ENCODE results near the gene SH3RF1.

SH3RF1 gene

GRCh38 chr4:169127314-169127713 is 143.4 kb downstream of the SH3RF1 start:
- no peak for DNase-seq

DNA sequence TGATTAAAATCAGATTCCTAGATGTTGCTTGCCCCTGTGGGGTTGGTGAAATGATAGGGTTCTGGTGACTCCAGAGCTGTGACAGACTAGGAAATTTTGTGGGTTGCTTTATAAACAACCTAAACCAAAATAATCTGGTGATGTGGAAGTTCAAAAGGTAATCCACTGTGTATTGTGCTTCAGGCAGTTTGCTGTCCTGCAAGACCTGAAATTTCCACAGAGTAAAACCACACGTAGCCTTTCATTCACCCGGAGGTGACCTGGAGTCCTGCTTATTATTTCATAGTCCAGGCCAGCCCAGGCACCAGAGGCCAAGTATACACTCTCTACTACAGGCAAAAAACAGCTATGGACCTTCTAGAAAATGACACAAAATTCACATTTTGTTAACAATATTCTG is 146.1 kb downstream of the SH3RF1 start:
- DNase-seq = no peak

DNA sequence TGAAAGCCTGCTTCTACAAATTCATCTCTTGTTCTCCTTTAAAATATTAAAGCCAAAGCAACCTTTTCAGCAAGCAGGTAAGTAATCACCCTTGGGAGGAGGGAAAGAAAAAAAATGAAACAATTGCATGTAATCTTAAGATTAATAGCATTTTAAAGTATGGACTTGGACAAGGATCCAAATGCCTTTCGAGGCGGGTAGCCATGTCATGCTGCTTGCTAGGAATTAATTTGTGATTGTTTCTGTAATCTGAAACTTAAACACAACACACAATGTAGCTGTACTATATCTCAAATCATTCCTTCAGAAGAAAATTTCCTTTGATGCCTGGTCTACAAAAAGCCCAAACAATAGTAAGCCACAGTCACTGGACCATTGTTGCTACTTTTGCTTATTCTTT is 148.3 kb downstream of the SH3RF1 start:
- DNase-seq = no peak

- DNase-seq = no peak
Measured at GRCh38 chr4:169121861-169122382, 148.8 kb downstream of the SH3RF1 start.

DNA sequence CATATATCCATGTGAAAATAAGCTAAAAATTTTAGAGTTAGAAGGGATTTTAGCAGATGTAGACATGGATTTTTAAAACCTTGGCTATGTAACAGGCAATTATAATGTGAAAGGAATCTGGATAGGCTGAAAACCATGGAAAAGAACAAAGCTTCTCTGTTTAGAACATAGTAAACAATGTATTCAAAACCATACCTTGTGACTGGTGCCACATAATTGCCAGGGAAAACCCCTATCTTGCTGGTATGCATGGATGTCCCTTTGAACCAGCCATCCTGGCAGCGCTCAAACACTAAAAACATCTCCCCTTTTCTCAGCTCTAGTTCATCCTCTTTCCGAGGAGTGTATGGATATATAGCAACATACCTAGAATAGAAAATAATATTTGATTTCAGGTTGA is 150.1 kb downstream of the SH3RF1 start:
- no peak for DNase-seq

- no peak for DNase-seq
Measured at GRCh38 chr4:169119536-169119935, 151.2 kb downstream of the SH3RF1 start.

- DNase-seq = no peak
Measured at GRCh38 chr4:169117591-169118081, 153.1 kb downstream of the SH3RF1 start.

- DNase-seq = no peak
Measured at GRCh38 chr4:169116270-169116901, 154.4 kb downstream of the SH3RF1 start.

- DNase-seq = no peak
Measured at GRCh38 chr4:169115897-169116254, 154.9 kb downstream of the SH3RF1 start.

DNA sequence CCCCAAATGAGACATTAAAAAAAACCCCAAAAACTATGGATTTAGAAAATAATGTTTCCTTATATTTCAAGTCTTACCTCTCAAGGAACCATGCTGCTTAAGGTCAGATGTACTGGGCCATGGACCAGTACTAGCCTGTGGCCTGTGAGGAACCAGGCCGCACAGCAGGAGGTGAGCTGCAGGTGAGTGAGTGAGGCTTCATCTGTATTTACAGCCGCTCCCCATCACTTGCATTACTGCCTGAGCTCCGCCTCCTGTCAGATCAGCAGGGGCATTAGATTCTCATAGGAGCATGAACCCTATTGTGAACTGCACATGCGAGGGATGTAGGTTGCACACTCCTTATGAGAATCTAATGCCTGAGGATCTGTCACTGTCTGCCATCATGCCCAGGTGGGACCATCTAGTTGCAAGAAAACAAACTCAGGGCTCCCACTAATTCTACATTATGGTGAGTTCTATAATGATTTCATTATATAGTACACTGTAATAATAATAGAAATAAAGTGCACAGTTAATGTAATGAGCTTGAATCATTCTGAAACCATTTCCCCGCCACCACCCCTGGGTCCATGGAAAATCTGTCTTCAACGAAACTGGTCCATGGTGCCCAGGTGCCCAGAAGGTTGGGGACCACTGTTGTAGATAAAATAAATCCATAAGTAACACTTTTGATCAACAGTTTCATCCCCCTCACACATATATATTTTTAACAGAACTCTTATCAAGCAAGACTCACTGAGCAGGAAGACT is 155.4 kb downstream of the SH3RF1 start:
- DNase-seq = no peak

- DNase-seq = no peak
Measured at GRCh38 chr4:169114341-169114974, 156.3 kb downstream of the SH3RF1 start.

DNA sequence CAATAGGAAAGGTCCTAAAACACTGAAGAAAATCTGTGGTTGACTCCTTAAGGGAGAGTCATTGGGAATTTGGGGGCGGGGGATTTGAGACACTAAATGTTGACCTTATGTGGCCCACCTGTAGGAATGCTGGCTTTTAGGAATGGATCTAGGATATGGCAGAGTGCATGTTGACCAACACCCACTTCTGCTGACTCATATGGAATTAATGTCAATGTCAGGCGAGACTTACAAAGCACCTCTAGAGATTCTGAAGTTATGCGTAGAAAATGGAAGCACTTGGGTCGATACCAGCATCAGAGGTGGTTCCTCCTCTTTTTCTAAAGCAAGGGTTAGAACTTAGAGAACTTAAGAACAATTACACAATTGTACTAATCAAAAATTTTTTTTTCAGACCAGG is 160.1 kb downstream of the SH3RF1 start:
- no peak for DNase-seq

DNA sequence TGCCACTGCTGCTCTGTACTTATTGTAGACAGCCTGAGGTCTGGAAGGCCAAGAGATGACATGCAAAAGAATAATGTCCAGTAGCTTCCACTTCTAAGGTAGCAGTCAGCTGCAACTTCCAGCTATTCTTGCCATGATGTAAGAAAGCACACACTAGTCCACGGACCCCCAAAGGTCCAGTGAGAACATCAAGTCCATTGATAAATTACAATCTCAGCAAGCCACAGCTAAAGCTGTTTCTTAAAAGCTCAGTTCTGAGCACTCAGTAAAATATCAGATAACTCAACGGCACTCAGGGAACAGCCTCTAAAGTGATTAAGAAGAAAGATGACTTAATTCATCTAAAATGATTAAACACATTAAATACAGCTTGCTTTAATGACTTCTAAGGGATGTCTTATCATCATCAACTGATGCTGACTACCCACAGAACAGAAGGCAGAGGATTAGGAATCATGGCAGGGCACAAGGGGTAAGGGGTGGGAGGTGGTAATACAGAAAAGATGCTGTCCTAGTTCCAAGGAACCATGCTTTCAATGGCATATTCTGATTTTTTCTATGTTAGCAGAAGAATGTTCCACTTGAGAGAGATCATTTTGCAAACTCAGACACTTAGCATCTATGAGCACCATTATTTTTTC is 161.6 kb downstream of the SH3RF1 start:
- no peak for DNase-seq

GRCh38 chr4:169108303-169108702 is 162.5 kb downstream of the SH3RF1 start:
- DNase-seq = no peak

- DNase-seq = no peak
Measured at GRCh38 chr4:169107528-169107927, 163.2 kb downstream of the SH3RF1 start.

- DNase-seq = no peak
Measured at GRCh38 chr4:169106696-169107229, 164.0 kb downstream of the SH3RF1 start.

GRCh38 chr4:169105620-169106019 is 165.1 kb downstream of the SH3RF1 start:
- no peak for DNase-seq

GRCh38 chr4:169103966-169104412 is 166.8 kb downstream of the SH3RF1 start:
- DNase-seq = no peak

- no peak for DNase-seq
Measured at GRCh38 chr4:169102026-169102425, 168.7 kb downstream of the SH3RF1 start.

DNA sequence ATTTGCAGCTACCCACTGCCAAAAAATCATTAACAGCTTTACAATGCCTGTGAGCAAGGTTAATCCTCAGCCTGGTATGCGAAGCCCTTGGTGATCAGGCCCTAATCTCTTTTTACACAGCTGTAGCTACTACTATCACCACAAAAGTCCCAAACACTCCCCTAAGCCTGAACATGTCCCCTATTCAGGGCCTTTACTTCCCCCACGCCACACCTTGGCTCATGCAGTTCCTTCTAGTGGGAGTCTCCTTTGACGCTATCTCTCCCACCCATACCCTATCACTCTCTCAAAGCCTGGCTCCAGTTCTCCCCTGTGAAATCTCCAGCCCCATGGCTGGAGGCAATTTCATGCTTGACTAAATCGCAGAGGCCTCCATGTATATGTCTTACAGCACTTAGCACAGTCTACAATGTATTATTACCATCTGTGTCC is 170.1 kb downstream of the SH3RF1 start:
- DNase-seq = no peak

GRCh38 chr4:169099771-169100180 is 171.0 kb downstream of the SH3RF1 start:
- no peak for DNase-seq

- DNase-seq = no peak
Measured at GRCh38 chr4:169098969-169099690, 171.6 kb downstream of the SH3RF1 start.

Measured in activated effector memory CD4-positive, alpha-beta T cell treated with Interleukin-2 at 50 U/mL for 16 hours (primary cell).